ENCODE measurements around the gene LAMA4. TPM values are rescaled to one million over a fixed set of nuclear protein-coding genes. Genes with fewer than 3 reads are reported as not detected.

Gene LAMA4
- total RNA-seq, 1 donor from 2014 or later, result 0.22 TPM

- no peak for DNase-seq
- no peaks in the 10 kb centered on the region for H3K36me3 Mint-ChIP-seq (ENCODE audit: unreplicated experiment)
- no peaks in the 10 kb centered on the region for H3K4me1 Mint-ChIP-seq (ENCODE audit: low read depth, unreplicated experiment)
- peaks cover 2% of the 10 kb centered on the region for H3K27me3 Mint-ChIP-seq (ENCODE audit: unreplicated experiment)
- no peak for TF ChIP-seq CTCF (IDR thresholded peaks at IDR 0.05; ENCODE audit: partially characterized antibody, unreplicated experiment)
- peaks cover 2% of the 10 kb centered on the region for H3K9me3 Mint-ChIP-seq (ENCODE audit: unreplicated experiment)
- H3K4me3 Mint-ChIP-seq (ENCODE audit: unreplicated experiment), result no peak overlapping the region
- no peak overlapping the region for H3K27ac Mint-ChIP-seq (ENCODE audit: unreplicated experiment)
These were observed 81.1 kb downstream of the LAMA4 start for GRCh38 chr6:112173221-112173804.

- H3K36me3 Mint-ChIP-seq (ENCODE audit: unreplicated experiment), result no peaks in the 10 kb centered on the region
- H3K9me3 Mint-ChIP-seq (ENCODE audit: unreplicated experiment), result peaks cover 2% of the 10 kb centered on the region
- no peak overlapping the region for H3K4me3 Mint-ChIP-seq (ENCODE audit: unreplicated experiment)
- no peaks in the 10 kb centered on the region for H3K4me1 Mint-ChIP-seq (ENCODE audit: low read depth, unreplicated experiment)
- DNase-seq, result no peak
- no peak for TF ChIP-seq CTCF (IDR thresholded peaks at IDR 0.05; ENCODE audit: partially characterized antibody, unreplicated experiment)
- H3K27ac Mint-ChIP-seq (ENCODE audit: unreplicated experiment), result no peak overlapping the region
- H3K27me3 Mint-ChIP-seq (ENCODE audit: unreplicated experiment), result peaks cover 2% of the 10 kb centered on the region
These were observed 81.8 kb downstream of the LAMA4 start for GRCh38 chr6:112172540-112172939.

GRCh38 chr6:112169541-112169940, 84.8 kb downstream of the LAMA4 start:
- TF ChIP-seq CTCF (IDR thresholded peaks at IDR 0.05; ENCODE audit: partially characterized antibody, unreplicated experiment), result no peak
- no peaks in the 10 kb centered on the region for H3K4me1 Mint-ChIP-seq (ENCODE audit: low read depth, unreplicated experiment)
- H3K27me3 Mint-ChIP-seq (ENCODE audit: unreplicated experiment), result peaks cover 2% of the 10 kb centered on the region
- no peak overlapping the region for H3K4me3 Mint-ChIP-seq (ENCODE audit: unreplicated experiment)
- no peaks in the 10 kb centered on the region for H3K36me3 Mint-ChIP-seq (ENCODE audit: unreplicated experiment)
- no peak overlapping the region for H3K27ac Mint-ChIP-seq (ENCODE audit: unreplicated experiment)
- H3K9me3 Mint-ChIP-seq (ENCODE audit: unreplicated experiment), result peaks cover 2% of the 10 kb centered on the region
- no peak for DNase-seq

GRCh38 chr6:112163295-112164257, 90.8 kb downstream of the LAMA4 start:
- peaks cover 1% of the 10 kb centered on the region for H3K9me3 Mint-ChIP-seq (ENCODE audit: unreplicated experiment)
- peak; percentile 89 for DNase-seq
- peak; percentile 92 for TF ChIP-seq CTCF (IDR thresholded peaks at IDR 0.05; ENCODE audit: partially characterized antibody, unreplicated experiment)
- peaks cover 2% of the 10 kb centered on the region for H3K4me1 Mint-ChIP-seq (ENCODE audit: low read depth, unreplicated experiment)
- H3K27me3 Mint-ChIP-seq (ENCODE audit: unreplicated experiment), result peaks cover 2% of the 10 kb centered on the region
- no peak overlapping the region for H3K4me3 Mint-ChIP-seq (ENCODE audit: unreplicated experiment)
- H3K27ac Mint-ChIP-seq (ENCODE audit: unreplicated experiment), result no peak overlapping the region
- no peaks in the 10 kb centered on the region for H3K36me3 Mint-ChIP-seq (ENCODE audit: unreplicated experiment)

- Mint-ChIP-seq H3K4me3 (ENCODE audit: unreplicated experiment) (no peak overlapping the region), H3K27me3 (ENCODE audit: unreplicated experiment) (peaks cover 2% of the 10 kb centered on the region), H3K4me1 (ENCODE audit: low read depth, unreplicated experiment) (peaks cover 3% of the 10 kb centered on the region), H3K27ac (ENCODE audit: unreplicated experiment) (no peak overlapping the region), H3K36me3 (ENCODE audit: unreplicated experiment) (no peaks in the 10 kb centered on the region), H3K9me3 (ENCODE audit: unreplicated experiment) (peaks cover 1% of the 10 kb centered on the region)
- no peak for DNase-seq
- TF ChIP-seq CTCF (IDR thresholded peaks at IDR 0.05; ENCODE audit: partially characterized antibody, unreplicated experiment), result no peak
These were observed 93.6 kb downstream of the LAMA4 start for GRCh38 chr6:112160745-112161144.
